ENCODE results near the gene NCAPH2. TPM values are rescaled to one million over a fixed set of nuclear protein-coding genes. Genes with fewer than 3 reads are reported as not detected.
A peak's percentile ranks its signal among the peaks of the same experiment; 100 is the strongest.
"Not testable (repeated sequence)": the region's sequence is repeated elsewhere in the genome, so short reads cannot be mapped to it uniquely, and the experiment has no call there.

Gene NCAPH2
- total RNA-seq, 4 donors from 2014 or later: 51.7 to 155 (median 55.4) TPM

DNA sequence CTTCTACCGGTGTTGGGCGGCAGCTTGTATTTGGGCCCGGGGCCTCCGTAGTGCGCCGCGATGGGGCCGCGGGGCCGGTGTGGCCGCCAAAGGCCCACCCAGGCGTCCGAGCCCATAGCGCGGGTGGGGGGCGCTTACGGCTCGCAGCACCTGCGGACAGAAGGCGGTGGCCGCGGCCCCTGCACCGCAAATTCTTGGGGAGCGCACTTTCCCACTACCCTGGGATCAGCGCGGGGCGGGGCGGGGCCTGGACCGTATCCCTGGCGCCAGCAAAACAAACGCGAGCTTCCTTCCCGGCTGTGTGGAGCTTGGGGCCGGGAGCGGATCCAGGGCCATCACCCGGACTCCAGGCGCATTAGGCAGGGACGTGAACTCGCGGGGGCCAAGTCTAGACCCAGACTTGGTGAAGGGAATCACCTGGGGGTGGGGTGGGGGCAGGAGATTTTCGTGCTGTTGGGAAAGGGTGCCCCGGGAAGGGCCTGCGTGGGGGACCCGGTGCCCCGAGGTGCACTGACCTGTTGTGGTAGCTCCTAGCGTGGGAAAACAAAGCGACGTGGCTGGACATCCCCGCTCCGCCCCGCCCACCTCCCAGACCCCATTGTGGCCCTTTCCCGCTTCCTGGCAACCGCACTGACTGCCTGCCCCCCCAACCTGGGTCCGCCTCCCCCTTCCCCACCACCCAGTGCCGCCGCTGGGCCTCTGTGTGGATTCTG lies 24.1 kb downstream of the NCAPH2 start:
- peaks cover 4 to 24% of the 10 kb centered on the region in 2 donors for H3K27me3 ChIP-seq

GRCh38 chr22:50532824-50533796 lies 25.1 kb downstream of the NCAPH2 start:
- intact Hi-C loops (cut with DNase I; ENCODE audit: low total_unique reads): no loop called here
- Histone ChIP-seq H3K27me3 (peaks cover 4 to 24% of the 10 kb centered on the region in 2 donors), H3K4me3 (no peak overlapping the region), H3K27ac (peak overlapping the region in 1 of 2 donors; percentile 85), H3K36me3 (no peaks in the 10 kb centered on the region), H3K9me3 (no peaks in the 10 kb centered on the region), H3K4me1 (peaks cover 0 to 11% of the 10 kb centered on the region in 2 donors)
- no peak for DNase-seq
- no peak for TF ChIP-seq POLR2A (IDR thresholded peaks at IDR 0.05)
- TF ChIP-seq CTCF (IDR thresholded peaks at IDR 0.05): no peak

More for the DNA sequence above, 24.1 kb downstream of the NCAPH2 start:
- TF ChIP-seq CTCF (IDR thresholded peaks at IDR 0.05) (no peak), POLR2A (IDR thresholded peaks at IDR 0.05) (peak in 1 of 2 donors; percentile 46)
- no peaks in the 10 kb centered on the region for H3K36me3 ChIP-seq
- peaks cover 0 to 11% of the 10 kb centered on the region in 2 donors for H3K4me1 ChIP-seq
- intact Hi-C loops (cut with DNase I; ENCODE audit: low total_unique reads): no loop called here
- H3K9me3 ChIP-seq: no peaks in the 10 kb centered on the region
- peak overlapping the region; percentile 77 to 85 for H3K27ac ChIP-seq
- DNase-seq: peak; percentile 66 to 72
- peak overlapping the region; percentile 39 to 40 for H3K4me3 ChIP-seq

GRCh38 chr22:50533856-50534711 lies 26.1 kb downstream of the NCAPH2 start:
- intact Hi-C loops (cut with DNase I; ENCODE audit: low total_unique reads); H3K36me3 ChIP-seq; H3K27ac ChIP-seq; DNase-seq; H3K9me3 ChIP-seq; H3K4me3 ChIP-seq: not testable (repeated sequence)
- peaks cover 0 to 11% of the 10 kb centered on the region in 2 donors for H3K4me1 ChIP-seq
- H3K27me3 ChIP-seq: peaks cover 4 to 24% of the 10 kb centered on the region in 2 donors

- intact Hi-C loops (cut with DNase I; ENCODE audit: low total_unique reads): no loop called here
- DNase-seq: no peak
- Histone ChIP-seq H3K4me1 (peaks cover 0 to 11% of the 10 kb centered on the region in 2 donors), H3K27me3 (peaks cover 4 to 18% of the 10 kb centered on the region in 2 donors), H3K9me3 (no peaks in the 10 kb centered on the region), H3K4me3 (no peak overlapping the region), H3K36me3 (no peaks in the 10 kb centered on the region), H3K27ac (no peak overlapping the region)
- no peak for TF ChIP-seq CTCF (IDR thresholded peaks at IDR 0.05)
- no peak for TF ChIP-seq POLR2A (IDR thresholded peaks at IDR 0.05)
Measured at GRCh38 chr22:50535113-50535512, 27.1 kb downstream of the NCAPH2 start.

DNA sequence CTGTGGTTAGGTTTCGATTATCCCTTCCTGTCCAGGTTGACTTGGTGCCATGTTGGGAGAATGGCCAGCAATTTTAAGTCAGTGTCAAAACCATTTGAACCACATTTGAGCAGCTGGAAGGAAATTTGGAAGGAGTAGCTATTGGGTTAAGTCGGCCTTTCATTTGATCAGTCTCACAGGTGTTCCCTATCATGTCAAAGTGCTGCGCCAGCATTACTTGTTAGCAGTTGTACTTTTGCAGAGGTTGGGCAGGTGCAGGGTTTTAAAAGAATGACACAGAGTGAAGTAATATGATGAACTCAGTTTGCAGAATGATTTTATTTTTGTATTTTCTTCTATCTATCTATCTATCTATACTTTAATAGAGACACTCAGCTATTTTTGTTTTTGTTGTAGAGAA lies 28.2 kb downstream of the NCAPH2 start:
- Histone ChIP-seq H3K27ac (no peak overlapping the region), H3K36me3 (no peaks in the 10 kb centered on the region), H3K27me3 (peaks cover 4 to 8% of the 10 kb centered on the region in 2 donors), H3K9me3 (no peaks in the 10 kb centered on the region), H3K4me3 (no peak overlapping the region), H3K4me1 (peaks cover 0 to 2% of the 10 kb centered on the region in 2 donors)
- intact Hi-C loops (cut with DNase I; ENCODE audit: low total_unique reads): no loop called here
- no peak for TF ChIP-seq CTCF (IDR thresholded peaks at IDR 0.05)
- TF ChIP-seq POLR2A (IDR thresholded peaks at IDR 0.05): no peak
- no peak for DNase-seq

Data from uterus (tissue), 4 donors.